OCI-LY3 (cell line): Measurements from ENCODE around the gene RAPGEF3.

Experiments
- H2AFZ ChIP-seq: fragments of 200-600, 300-600 bp; shearing (Covaris generic); 2 replicates; pipeline ENCODE4 v1.6.0; 2014; ENCODE audit warnings: antibody characterized with exemption, low read depth, low read length
- H3K27ac ChIP-seq: fragments of 200-600, 300-600 bp; sonication (generic); 2 replicates; pipeline ENCODE4 v1.5.1; 2014; ENCODE audit warnings: mild to moderate bottlenecking, low read length, moderate library complexity, mixed read lengths
- H3K27me3 ChIP-seq: fragments of 200-600, 300-600 bp; sonication (generic); 2 replicates; pipeline ENCODE4 v1.6.1; 2014; ENCODE audit warnings: low read depth, low read length, mixed read lengths
- H3K36me3 ChIP-seq: fragments of 200-600, 300-600 bp; sonication (generic); replicated peaks from 2 replicates; pipeline ENCODE3; 2014; ENCODE audit warnings: low read depth, low read length, mixed read lengths
- H3K4me1 ChIP-seq: fragments of 300-600, 200-600 bp; sonication (generic); 2 replicates; pipeline ENCODE4 v1.6.1; 2014; ENCODE audit warnings: low read length, mixed read lengths
- H3K4me2 ChIP-seq: fragments of 200-600, 300-600 bp; sonication (generic); 2 replicates; pipeline ENCODE4 v1.6.1; 2014; ENCODE audit warnings: low read length, mixed read lengths
- H3K4me3 ChIP-seq: fragments of 300-600, 200-600 bp; sonication (generic); 2 replicates; pipeline ENCODE4 v1.5.1; 2014; ENCODE audit warnings: antibody characterized with exemption, mild to moderate bottlenecking, low read length, moderate library complexity
- H3K79me2 ChIP-seq: fragments of 300-600, 200-600 bp; shearing (Covaris generic); 2 replicates; pipeline ENCODE4 v1.6.1; 2014; ENCODE audit warnings: mild to moderate bottlenecking, low read length, mixed read lengths
- H3K9ac ChIP-seq: fragments of 300-600, 200-600 bp; shearing (Covaris generic); 2 replicates; pipeline ENCODE4 v1.6.0; 2014; ENCODE audit warnings: mild to moderate bottlenecking, low read length, moderate library complexity
- H3K9me3 ChIP-seq: fragments of 200-600, 300-600 bp; shearing (Covaris generic); 2 replicates; pipeline ENCODE4 v1.6.1; 2014; ENCODE audit warnings: low read length, mixed read lengths; ENCODE audit not compliant: insufficient read depth
- H4K20me1 ChIP-seq: fragments of 200-600, 300-600 bp; sonication (generic); 2 replicates; pipeline ENCODE4 v1.6.1; 2016; ENCODE audit warnings: low read length, mixed read lengths; ENCODE audit not compliant: insufficient read depth
- EZH2phosphoT487 ChIP-seq: fragments of 200-600 bp; shearing (Covaris generic); IDR thresholded peaks from 2 replicates; pipeline ENCODE4 v1.6.1; 2018; ENCODE audit warnings: antibody characterized with exemption, mixed run types, low read depth
- TF ChIP-seq, protein P1 (sequence below): fragments of 200-600, 300-600 bp; sonication (generic); IDR thresholded peaks from 2 replicates; pipeline ENCODE4 v1.5.1; 2014; ENCODE audit warnings: antibody characterized with exemption, low read length, low read depth

Gene RAPGEF3

GRCh38 chr12:47725893-47726292, 32.8 kb downstream of the RAPGEF3 start:
- Histone ChIP-seq H3K79me2 (no peaks in the 10 kb centered on the region), H3K4me1 (peaks cover 23% of the 10 kb centered on the region), H3K27me3 (no peaks in the 10 kb centered on the region), H3K4me3 (no peak overlapping the region), H4K20me1 (no peaks in the 10 kb centered on the region), H3K36me3 (peaks cover 5% of the 10 kb centered on the region), H3K9ac (no peak overlapping the region; the same call in 1 of the 2 replicates), H2AFZ (no peak overlapping the region), H3K9me3 (no peaks in the 10 kb centered on the region), H3K27ac (peak overlapping the region; percentile 18; the same call in 1 of the 2 replicates), H3K4me2 (peak overlapping the region; percentile 48)
- TF ChIP-seq, protein P1, sequence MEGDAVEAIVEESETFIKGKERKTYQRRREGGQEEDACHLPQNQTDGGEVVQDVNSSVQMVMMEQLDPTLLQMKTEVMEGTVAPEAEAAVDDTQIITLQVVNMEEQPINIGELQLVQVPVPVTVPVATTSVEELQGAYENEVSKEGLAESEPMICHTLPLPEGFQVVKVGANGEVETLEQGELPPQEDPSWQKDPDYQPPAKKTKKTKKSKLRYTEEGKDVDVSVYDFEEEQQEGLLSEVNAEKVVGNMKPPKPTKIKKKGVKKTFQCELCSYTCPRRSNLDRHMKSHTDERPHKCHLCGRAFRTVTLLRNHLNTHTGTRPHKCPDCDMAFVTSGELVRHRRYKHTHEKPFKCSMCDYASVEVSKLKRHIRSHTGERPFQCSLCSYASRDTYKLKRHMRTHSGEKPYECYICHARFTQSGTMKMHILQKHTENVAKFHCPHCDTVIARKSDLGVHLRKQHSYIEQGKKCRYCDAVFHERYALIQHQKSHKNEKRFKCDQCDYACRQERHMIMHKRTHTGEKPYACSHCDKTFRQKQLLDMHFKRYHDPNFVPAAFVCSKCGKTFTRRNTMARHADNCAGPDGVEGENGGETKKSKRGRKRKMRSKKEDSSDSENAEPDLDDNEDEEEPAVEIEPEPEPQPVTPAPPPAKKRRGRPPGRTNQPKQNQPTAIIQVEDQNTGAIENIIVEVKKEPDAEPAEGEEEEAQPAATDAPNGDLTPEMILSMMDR = no peak
- no peak for TF ChIP-seq EZH2phosphoT487

DNA sequence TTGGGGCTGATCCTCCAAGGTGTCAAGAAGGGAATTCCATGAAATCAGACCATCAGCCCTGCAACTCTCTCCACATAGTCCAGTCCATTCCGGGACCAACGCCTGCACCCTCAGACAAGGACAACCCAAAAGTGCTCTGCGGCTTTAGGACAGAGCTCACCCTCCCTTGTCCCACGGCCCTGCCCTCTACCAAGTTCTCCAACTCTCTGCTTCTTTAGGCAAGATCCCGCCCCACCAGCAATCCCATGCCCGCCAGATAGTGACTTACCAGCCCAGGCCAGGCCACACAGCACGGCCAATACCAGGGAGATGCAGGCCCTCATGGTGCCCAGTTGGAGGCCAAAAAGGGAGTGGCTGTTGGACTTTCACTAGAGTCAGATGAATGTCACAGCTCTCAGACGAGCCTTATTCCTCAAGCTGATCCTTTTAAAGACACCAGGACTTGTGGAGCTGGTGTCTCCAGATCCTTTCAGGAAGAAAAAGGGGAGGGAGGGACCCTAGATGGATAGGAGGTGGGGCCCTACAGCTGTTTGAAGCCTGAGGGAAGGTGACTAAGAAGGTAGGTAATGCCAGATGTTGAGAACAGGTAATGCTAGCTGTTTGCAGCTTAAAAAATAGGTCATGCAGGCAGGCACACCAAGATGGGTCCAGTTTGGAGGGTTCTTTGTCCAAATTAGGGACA, 33.4 kb downstream of the RAPGEF3 start, which contains the start of gene ENDOU:
Gene ENDOU, minus strand, starts transcription at position 400 of the 682 bp plus-strand sequence. Its CDS starts 77 bp downstream, at position 323.
- Histone ChIP-seq H3K36me3 (peaks cover 5% of the 10 kb centered on the region), H2AFZ (no peak within 1 kb of the TSS), H3K4me1 (peaks cover 23% of the 10 kb centered on the region), H4K20me1 (no peaks in the 10 kb centered on the region), H3K79me2 (no peaks in the 10 kb centered on the region), H3K27ac (peak within 1 kb of the TSS; percentile 18; the same call in 1 of the 2 replicates), H3K27me3 (no peaks in the 10 kb centered on the region), H3K4me2 (peak within 1 kb of the TSS; percentile 48), H3K9me3 (no peaks in the 10 kb centered on the region), H3K4me3 (no peak within 1 kb of the TSS), H3K9ac (no peak within 1 kb of the TSS; the same call in 1 of the 2 replicates)
- TF ChIP-seq, protein P1 = no peak
- TF ChIP-seq EZH2phosphoT487 = no peak

DNA sequence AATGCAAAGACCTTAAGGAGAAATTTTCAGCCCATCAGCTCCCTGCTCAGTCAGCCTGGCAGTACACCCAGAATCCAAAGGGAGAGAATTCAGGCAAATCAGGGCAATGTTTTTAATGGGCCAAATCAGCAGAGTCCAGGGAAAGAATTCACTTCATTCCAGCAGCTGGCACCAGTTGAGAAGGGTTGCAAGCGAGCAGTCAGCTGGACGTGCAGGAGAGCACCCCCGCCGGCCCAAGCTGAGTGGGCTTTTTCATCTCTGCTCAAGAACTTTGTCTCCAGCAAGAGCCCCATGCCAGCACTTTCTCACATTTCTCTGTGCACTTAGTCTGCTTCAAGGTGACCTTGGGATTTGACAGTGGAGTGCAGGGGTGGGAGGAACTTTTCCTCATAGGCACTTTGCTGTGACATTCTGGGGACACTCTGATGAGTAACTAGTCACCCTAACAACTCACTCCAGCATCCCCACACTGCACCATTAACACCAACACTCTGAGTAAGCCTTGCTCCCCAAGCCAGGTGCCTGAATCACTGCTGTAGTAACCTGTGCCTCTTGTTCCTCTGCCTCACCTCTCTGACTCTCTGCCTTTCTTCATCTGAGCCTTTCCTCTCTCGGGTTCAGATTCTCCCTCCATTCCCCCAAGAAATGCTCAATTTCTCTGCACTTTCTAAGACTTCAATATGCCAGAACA, 35.6 kb downstream of the RAPGEF3 start:
- no peak overlapping the region for H2AFZ ChIP-seq

More for the DNA sequence above, 35.6 kb downstream of the RAPGEF3 start:
- TF ChIP-seq, protein P1 = no peak
- H3K27ac ChIP-seq = no peak overlapping the region
- H3K79me2 ChIP-seq = no peaks in the 10 kb centered on the region
- no peaks in the 10 kb centered on the region for H4K20me1 ChIP-seq
- peaks cover 5% of the 10 kb centered on the region for H3K36me3 ChIP-seq
- no peak overlapping the region for H3K4me3 ChIP-seq
- no peaks in the 10 kb centered on the region for H3K27me3 ChIP-seq
- H3K4me1 ChIP-seq = peaks cover 25% of the 10 kb centered on the region
- H3K9me3 ChIP-seq = no peaks in the 10 kb centered on the region
- no peak overlapping the region for H3K9ac ChIP-seq
- no peak overlapping the region for H3K4me2 ChIP-seq
